ENCODE measurements around the gene TRMT61B. TPM values are rescaled to one million over a fixed set of nuclear protein-coding genes. Genes with fewer than 3 reads are reported as not detected.

Gene TRMT61B
- total and polyA plus RNA-seq, 2 of the 13 experiments (the other 11 are each of a cell fraction or from before 2014, with no cell fraction given), result 19.7 to 23.5 TPM

- no peak for TF ChIP-seq RFX1 (IDR thresholded peaks at IDR 0.05)
- peak; percentile 66 for TF ChIP-seq MED8 (CRISPR knock-in tag; IDR thresholded peaks at IDR 0.05; ENCODE audit: insufficient replicate concordance)
- TF ChIP-seq SP4 (CRISPR knock-in tag; IDR thresholded peaks at IDR 0.05), result peak; percentile 93
- peak; percentile 94 for TF ChIP-seq ZFY (CRISPR knock-in tag; IDR thresholded peaks at IDR 0.05)
- TF ChIP-seq ETV5 (CRISPR knock-in tag; IDR thresholded peaks at IDR 0.05; ENCODE audit: borderline replicate concordance), result peak; percentile 78
- peak; percentile 55; the same call in 1 of the 2 replicates for TF ChIP-seq ZNF547 (CRISPR knock-in tag; IDR thresholded peaks at IDR 0.05)
- TF ChIP-seq NPAS2 (CRISPR knock-in tag; IDR thresholded peaks at IDR 0.05; ENCODE audit: borderline replicate concordance), result no peak
- TF ChIP-seq, protein P1, sequence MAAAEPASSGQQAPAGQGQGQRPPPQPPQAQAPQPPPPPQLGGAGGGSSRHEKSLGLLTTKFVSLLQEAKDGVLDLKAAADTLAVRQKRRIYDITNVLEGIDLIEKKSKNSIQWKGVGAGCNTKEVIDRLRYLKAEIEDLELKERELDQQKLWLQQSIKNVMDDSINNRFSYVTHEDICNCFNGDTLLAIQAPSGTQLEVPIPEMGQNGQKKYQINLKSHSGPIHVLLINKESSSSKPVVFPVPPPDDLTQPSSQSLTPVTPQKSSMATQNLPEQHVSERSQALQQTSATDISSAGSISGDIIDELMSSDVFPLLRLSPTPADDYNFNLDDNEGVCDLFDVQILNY (CRISPR knock-in tag; conservative IDR thresholded peaks at IDR 0.05), result peak; percentile 95
- 0 out of 2 replicates have a peak, but pooled peaks have one; percentile 77 for TF ChIP-seq ZNF557 (CRISPR knock-in tag; IDR thresholded peaks at IDR 0.05)
- TF ChIP-seq TBX2 (CRISPR knock-in tag; IDR thresholded peaks at IDR 0.05; ENCODE audit: borderline replicate concordance), result peak; percentile 94
- TF ChIP-seq NR2F6 (IDR thresholded peaks at IDR 0.05), result peak; percentile 79
- peak; percentile 89 for TF ChIP-seq NR2F6 (CRISPR knock-in tag; IDR thresholded peaks at IDR 0.05)
- no peak for TF ChIP-seq SUZ12 (IDR thresholded peaks at IDR 0.05; ENCODE audit: low read depth, low read length)
- TF ChIP-seq ZNF747 (CRISPR knock-in tag; IDR thresholded peaks at IDR 0.05; ENCODE audit: borderline replicate concordance), result peak; percentile 99
- peak; percentile 79 for TF ChIP-seq ZFP37 (CRISPR knock-in tag; IDR thresholded peaks at IDR 0.05; ENCODE audit: borderline replicate concordance)
- TF ChIP-seq HOXD1 (CRISPR knock-in tag; IDR thresholded peaks at IDR 0.05), result peak; percentile 91
- TF ChIP-seq, protein P2, sequence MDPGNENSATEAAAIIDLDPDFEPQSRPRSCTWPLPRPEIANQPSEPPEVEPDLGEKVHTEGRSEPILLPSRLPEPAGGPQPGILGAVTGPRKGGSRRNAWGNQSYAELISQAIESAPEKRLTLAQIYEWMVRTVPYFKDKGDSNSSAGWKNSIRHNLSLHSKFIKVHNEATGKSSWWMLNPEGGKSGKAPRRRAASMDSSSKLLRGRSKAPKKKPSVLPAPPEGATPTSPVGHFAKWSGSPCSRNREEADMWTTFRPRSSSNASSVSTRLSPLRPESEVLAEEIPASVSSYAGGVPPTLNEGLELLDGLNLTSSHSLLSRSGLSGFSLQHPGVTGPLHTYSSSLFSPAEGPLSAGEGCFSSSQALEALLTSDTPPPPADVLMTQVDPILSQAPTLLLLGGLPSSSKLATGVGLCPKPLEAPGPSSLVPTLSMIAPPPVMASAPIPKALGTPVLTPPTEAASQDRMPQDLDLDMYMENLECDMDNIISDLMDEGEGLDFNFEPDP (CRISPR knock-in tag; conservative IDR thresholded peaks at IDR 0.05), result no peak; the same call in 1 of the 2 replicates
- peak; percentile 84 for TF ChIP-seq FOXA3 (CRISPR knock-in tag; IDR thresholded peaks at IDR 0.05)
- TF ChIP-seq, protein P3, sequence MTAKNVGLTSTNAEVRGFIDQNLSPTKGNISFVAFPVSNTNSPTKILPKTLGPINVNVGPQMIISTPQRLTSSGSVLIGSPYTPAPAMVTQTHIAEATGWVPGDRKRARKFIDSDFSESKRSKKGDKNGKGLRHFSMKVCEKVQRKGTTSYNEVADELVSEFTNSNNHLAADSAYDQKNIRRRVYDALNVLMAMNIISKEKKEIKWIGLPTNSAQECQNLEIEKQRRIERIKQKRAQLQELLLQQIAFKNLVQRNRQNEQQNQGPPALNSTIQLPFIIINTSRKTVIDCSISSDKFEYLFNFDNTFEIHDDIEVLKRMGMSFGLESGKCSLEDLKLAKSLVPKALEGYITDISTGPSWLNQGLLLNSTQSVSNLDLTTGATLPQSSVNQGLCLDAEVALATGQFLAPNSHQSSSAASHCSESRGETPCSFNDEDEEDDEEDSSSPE (CRISPR knock-in tag; IDR thresholded peaks at IDR 0.05), result peak; percentile 98
- peak; percentile 83 for TF ChIP-seq ZNF607 (CRISPR knock-in tag; IDR thresholded peaks at IDR 0.05; ENCODE audit: borderline replicate concordance)
- TF ChIP-seq PAX8 (CRISPR knock-in tag; IDR thresholded peaks at IDR 0.05; ENCODE audit: borderline replicate concordance), result peak; percentile 97; the same call in 1 of the 2 replicates
- peak; percentile 48; the same call in 1 of the 2 replicates for TF ChIP-seq ZNF263 (CRISPR knock-in tag; IDR thresholded peaks at IDR 0.05)
- TF ChIP-seq ZNF121 (CRISPR knock-in tag; IDR thresholded peaks at IDR 0.05), result peak; percentile 44; the same call in 1 of the 2 replicates
- TF ChIP-seq, protein P4, sequence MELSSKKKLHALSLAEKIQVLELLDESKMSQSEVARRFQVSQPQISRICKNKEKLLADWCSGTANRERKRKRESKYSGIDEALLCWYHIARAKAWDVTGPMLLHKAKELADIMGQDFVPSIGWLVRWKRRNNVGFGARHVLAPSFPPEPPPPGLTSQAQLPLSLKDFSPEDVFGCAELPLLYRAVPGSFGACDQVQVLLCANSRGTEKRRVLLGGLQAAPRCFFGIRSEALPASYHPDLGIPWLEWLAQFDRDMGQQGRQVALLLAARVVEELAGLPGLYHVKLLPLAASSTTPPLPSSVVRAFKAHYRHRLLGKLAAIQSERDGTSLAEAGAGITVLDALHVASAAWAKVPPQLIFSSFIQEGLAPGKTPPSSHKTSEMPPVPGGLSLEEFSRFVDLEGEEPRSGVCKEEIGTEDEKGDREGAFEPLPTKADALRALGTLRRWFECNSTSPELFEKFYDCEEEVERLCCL (CRISPR knock-in tag; IDR thresholded peaks at IDR 0.05; ENCODE audit: borderline replicate concordance), result no peak
- no peak; the same call in 1 of the 2 replicates for TF ChIP-seq HES4 (CRISPR knock-in tag; IDR thresholded peaks at IDR 0.05; ENCODE audit: borderline replicate concordance)
- peak; percentile 81; the same call in 1 of the 2 replicates for TF ChIP-seq CCDC6 (CRISPR knock-in tag; IDR thresholded peaks at IDR 0.05)
- TF ChIP-seq ZNF331 (CRISPR knock-in tag; IDR thresholded peaks at IDR 0.05), result peak; percentile 98
- peak; percentile 87 for TF ChIP-seq ARNTL (CRISPR knock-in tag; IDR thresholded peaks at IDR 0.05)
Observed at GRCh38 chr2:28870146-28870891, at the start of gene TRMT61B (continued).
